Limb (tissue), 2 donors: ENCODE results near the gene OSBPL6.
"Not testable (repeated sequence)": the region's sequence is repeated elsewhere in the genome, so short reads cannot be mapped to it uniquely, and the experiment has no call there.

Experiments
- DNase-seq, 2 donors: peaks; one replicate each; pipeline ENCODE4 v3.0.0-alpha.2; 2016; ENCODE audit errors: extremely low spot score in 2 of 2

The OSBPL6 gene

GRCh38 chr2:178198441-178198840 lies 4.1 kb downstream of the OSBPL6 start:
- DNase-seq, result not testable (repeated sequence)

DNA sequence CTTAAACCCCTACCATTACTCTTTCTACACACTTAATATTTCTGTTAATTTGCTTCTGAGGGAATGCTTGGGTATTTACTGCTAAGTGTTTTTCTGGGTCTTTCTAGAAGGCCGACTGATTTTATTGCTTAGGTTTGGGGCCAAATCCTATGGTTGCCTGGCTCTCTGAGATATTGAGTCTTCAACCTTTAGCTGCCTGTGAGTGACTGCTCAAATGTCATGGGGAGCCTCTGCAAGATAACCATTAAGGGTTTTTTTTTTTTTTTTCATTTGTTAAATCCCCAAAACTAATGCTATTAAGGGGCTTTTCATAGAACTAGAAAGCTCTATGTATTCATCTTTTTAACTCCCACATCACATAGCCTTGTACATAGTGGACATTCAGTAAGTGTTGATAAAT lies 5.0 kb downstream of the OSBPL6 start:
- DNase-seq, result no peak

DNA sequence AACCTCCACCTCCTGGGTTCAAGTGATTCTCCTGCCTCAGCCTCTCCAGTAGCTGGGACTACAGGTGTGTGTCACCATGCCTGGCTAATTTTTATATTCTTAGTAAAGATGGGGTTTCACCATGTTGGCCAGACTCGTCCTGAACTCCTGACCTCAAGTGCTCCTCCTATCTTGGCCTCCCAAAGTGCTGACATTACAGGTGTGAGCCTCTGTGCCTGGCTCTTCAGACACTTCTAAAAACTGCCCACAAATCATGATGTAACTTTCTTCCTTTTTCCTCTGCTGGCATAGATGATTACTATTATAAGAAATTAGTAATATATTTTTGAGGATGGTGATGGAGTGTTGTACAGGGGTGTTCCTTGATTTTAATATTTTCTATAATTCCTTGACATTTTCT lies 6.0 kb downstream of the OSBPL6 start:
- no peak for DNase-seq

- DNase-seq, result no peak
These were observed 8.6 kb downstream of the OSBPL6 start for GRCh38 chr2:178202927-178203326.

DNA sequence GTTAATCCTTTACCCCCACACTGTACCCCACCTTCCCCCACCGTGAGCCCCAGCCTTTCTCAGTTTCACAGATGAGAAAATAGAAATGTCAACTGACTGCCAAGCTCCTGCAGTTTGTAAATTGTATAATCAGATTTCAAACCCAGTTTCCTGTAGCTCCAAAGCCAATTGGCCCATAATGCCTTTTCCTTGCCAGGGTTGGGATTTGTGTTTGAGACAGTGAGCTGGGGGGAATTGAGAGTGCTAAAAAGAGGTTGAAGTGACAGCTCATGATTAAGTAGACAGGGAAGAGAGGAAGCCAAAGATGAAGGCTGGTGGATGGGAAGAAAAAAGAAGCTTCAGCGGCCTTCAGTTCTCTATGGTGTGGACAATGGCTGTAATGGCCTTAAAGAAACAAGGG lies 10.7 kb downstream of the OSBPL6 start:
- no peak for DNase-seq

DNA sequence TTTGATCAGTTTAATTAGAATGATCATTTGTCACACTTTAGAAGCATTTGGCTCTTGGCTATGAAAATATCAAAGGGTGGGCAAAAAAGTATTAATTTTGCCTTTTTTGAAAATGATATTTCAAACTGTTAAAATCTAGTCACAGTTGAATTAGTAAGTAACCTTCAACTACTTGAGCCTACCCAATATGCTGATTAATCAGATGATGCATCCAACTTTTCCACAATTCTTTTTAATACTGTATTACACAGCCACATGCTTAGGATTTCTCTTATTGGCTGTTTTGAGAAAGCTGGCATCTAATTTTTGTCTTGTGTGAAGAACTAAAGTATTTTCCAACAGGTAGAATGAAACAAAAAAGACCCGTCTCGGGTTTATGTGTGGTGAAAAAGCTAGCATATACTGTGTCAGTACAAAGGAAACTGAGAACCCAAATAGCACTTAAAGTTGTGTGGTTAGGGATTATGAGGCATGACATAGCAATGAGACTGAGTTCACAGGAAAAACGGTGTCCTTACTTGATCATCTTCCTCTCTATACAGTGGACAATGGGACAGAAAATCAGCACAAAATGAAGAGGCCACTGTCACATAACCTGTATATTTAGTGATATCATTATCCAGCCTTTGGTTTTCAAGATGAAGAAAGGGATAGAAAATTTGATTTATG lies 11.7 kb downstream of the OSBPL6 start:
- no peak for DNase-seq

DNA sequence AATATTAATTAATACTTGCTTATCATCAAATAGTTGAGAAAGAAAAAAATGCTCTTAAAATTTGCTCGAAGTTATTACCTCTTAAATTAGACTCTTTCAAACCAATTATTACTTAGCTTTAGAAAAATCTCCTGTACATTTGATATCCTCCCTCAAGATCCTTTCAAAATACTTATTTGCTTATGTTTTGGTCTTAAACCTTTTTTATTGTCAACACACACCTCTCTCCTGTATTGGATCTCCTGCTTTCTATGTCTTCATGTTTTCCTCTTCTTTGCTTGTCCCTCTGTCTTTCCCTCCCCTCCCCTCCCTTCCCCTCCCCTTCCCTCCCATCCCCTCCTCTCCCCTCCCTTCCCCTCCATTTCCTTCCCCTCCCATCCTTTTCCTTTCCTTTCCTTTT lies 14.0 kb downstream of the OSBPL6 start:
- DNase-seq, result no peak

DNA sequence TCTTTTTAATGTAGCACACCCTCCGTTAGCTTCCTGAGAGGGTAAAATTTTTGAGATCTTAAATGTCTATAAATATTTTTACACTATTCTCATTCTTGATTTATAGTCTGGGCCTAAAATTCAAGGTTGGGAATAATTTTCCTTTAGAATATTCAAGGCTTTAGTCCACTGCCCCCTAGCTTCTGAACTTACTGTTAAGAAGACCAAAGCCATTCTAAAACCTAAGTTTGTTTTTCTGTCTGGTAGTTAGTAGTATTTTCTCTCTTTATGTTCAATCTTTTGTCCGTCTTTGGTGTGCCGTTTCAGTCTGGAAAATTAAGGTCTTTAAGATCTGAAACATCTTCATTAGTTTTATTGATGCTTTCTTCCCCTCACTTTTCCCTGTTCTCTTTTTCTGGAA lies 14.5 kb downstream of the OSBPL6 start:
- no peak for DNase-seq

DNA sequence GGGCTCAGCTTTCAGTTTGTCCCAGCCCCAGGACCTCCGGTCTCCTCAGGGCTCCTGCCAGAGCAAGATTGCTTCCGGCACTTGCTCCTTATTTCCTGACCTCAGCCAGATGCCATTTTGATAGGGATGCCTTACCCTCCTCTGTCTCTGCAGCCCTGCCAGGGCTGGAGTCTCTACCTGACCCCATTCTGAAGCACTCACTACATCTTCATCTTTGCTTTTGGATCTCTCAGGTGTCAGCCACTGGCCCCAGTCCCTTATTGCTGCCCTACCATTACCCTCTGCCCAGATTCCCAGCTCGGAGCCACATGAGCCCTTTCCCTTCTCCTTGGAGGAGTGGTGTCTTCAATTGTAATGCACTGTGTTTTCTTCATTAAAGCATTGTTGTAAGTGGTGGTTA lies 17.1 kb downstream of the OSBPL6 start:
- DNase-seq, result no peak

DNA sequence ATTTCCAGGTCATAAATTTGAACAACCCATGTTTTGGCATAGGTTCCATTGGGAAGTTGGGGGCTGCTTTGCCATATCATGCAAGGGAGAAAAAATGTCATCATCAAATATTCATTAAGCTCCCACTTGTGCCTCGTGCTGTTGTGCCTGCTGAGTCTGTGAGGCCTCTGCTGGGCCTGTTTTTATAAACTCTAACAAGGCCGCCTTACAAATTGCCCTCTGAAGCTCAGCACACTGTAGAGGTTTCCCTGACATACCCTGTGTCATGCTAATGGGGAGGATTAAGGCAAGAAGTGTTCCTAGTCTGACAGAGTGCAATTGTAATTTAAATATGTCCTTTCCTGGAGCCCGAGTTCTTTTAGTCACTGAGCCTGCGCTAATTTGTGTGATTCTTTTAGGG lies 17.6 kb downstream of the OSBPL6 start:
- DNase-seq, result no peak

- DNase-seq, result no peak
These were observed 19.7 kb downstream of the OSBPL6 start for GRCh38 chr2:178213991-178214390.

DNA sequence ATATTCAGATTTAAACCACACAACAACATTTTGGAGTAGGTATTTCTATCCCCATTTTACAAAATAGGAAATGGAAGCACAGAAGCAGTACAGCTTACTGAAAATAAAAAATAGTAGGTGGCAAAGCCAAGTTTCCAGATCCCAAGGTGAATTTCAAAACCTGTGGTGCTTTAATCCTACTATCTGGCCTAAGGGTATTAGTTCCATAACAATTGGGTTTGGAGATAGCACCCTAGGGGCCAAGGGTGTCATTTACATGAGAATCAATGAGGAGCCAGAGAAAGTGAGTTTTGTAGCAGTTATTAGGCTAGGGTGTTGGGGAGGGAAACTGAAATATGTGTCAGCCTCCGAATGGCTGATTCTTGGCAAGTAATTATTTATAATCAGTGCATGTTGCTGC lies 24.9 kb downstream of the OSBPL6 start:
- no peak for DNase-seq

DNA sequence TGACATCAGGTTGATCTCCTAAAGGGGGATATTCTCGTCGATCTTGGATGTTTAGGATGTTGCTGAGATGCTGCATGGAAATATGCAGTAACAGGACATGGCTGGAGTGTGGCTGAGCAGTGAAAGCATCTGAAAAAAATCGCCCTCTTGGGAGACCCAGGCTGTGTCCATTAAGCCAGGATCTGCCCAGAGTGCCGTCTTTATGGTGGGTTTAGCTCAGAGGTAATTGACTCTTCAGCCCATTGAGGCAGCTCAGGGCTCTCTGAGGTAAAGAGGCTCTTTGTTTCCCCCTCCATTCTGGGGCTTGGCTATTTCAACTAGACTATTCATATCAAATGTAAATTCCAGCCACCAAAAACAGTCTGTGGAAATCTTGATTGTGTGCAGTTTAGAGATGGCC lies 26.5 kb downstream of the OSBPL6 start:
- no peak for DNase-seq

DNA sequence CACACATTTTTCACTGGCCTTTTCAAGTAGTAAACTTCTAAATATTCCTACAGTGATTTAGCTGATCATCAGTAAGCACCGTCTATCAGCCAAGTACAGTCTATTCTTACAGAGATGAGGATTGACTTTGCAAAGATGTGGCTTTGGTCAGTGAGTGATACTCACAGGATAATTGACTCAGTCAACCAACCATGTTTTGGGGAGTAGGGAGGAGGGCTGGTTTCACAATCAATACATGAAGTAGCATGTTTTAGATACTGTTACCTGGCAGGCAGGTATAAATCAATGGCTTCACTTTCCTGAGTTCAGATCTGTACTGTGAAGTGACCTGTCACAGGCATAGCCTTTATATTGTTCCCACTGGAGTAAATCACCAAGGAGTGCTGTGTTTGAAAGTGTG lies 27.2 kb downstream of the OSBPL6 start:
- no peak for DNase-seq

- no peak for DNase-seq
These were observed 29.5 kb downstream of the OSBPL6 start for GRCh38 chr2:178223806-178224205.

DNA sequence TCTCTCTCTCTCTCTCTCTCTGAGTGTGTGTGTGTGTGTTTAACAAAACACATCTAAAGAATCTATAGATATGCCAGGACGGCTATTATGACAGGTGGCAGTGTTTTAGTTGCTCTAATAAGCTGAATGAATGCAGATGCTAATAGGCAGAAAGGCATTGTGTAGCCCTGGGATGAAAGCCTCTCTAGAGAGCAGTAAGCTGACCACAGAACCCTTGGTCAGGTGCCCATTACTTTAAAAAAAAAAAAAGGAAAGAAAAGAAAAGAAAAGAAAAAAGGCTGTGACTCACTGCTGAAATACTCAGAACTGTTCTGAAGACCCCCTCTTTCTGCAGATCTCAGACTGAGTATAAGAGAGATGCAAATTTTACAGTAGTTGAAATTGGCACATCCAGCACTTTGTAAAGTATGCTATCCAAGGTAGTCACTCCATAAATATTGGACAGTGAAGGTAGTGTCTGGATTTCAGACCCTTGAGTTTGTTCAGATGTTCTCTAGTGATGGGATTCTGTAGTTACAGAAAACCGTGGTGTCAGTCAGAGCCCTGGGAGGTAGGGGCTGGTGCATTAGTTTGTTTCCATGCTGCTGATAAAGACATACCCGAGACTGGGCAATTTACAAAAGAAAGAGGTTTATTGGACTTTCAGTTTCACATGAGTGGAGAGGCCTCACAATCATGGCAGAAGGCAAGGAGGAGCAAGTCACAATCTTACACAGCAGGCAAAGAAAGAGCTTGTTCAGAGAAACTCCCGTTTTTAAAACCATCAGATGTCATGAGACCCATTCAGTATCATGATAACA lies 30.9 kb downstream of the OSBPL6 start:
- DNase-seq, result no peak

- no peak for DNase-seq
These were observed 32.9 kb downstream of the OSBPL6 start for GRCh38 chr2:178227187-178227586.

DNA sequence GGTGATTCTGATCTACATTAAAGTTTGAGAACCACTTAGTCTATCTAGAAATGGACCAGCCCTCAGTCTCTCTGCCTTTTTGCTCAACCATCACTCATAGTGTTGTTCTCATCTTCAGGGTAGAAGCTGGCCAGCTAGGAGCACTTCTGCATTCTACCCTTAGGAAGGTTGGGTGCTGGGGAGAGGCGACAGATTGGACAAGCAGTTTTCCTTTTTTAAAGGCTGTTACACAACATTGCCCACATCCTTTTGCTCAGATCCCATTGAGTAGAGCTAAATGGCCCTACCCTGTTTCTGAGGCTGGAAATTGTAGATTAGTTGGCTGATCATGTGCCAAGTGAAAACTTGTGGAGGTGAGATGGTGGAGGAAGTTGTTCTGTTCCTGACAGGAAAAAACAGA lies 35.6 kb downstream of the OSBPL6 start:
- no peak for DNase-seq

- DNase-seq, result no peak
These were observed 36.1 kb downstream of the OSBPL6 start for GRCh38 chr2:178230396-178230795.

DNA sequence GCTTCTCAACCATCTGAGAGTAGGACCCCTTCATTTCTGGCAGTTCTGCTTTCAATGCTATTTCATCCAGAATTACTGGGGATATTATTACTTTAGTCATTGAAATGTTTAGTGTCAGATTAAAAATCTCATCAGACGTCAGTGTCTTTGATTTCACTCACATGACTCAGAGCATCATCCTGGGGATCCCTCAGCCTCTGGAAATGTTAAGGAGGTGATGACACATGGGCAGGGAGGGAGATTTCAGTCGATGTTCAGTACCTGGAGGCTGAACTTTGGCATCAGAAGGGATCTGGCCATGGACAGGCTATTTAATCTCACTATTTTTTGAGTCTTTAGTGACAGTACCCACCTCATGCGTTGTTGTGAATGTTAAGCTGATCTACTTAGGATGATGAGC lies 39.1 kb downstream of the OSBPL6 start:
- DNase-seq, result no peak

DNA sequence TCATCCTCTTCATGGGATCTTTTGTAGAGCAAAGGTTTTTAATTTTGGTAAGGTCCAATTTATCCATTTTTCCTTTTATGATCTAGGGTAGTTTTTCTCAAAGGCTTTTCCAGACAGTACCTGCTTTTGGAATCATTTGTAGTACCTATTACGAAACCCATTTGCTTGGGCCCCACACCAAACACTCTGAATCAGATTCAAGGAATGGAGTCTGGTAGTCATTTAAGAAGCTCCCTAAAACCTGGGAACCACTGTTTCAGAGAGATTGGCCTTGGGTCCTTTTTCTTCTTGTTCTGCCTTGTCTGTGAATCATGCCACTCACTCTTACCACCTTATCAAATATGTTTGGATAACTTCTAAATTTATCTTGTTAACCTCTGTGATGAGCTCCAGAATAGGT lies 40.3 kb downstream of the OSBPL6 start:
- no peak for DNase-seq

GRCh38 chr2:178237488-178238153 lies 43.3 kb downstream of the OSBPL6 start:
- no peak for DNase-seq

DNA sequence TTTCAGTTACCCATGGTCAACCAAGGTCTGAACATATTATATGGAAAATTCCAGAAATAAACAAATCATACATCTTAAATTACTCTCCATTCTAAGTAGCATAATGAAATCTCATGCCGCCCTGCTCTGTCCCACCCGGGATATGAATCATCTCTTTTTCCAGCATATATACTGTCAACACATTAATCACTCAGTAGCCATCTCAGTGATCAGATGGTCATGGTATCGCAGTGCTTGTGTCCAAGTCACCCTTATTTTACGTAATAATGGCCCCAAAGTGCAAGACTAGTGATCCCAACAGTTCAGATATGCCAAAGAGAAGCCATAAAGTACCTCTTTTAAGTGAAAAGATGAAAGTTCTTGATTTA lies 43.8 kb downstream of the OSBPL6 start:
- no peak for DNase-seq
